H9 (cell line): ENCODE data around the gene SERPINB10. TPM values are rescaled to one million over a fixed set of nuclear protein-coding genes. Genes with fewer than 3 reads are reported as not detected.

Source experiments
- DNase-seq: peaks from one replicate; pipeline ENCODE4 v3.0.0-alpha.2; 2017
- H2AFZ ChIP-seq: one replicate; pipeline ENCODE4 v1.6.1; 2013; ENCODE audit warnings: mild to moderate bottlenecking, low read length, control low read depth, moderate library complexity
- H2AK5ac ChIP-seq: 2 replicates; pipeline ENCODE4 v1.6.1; 2013; ENCODE audit warnings: low read length, control low read depth, mixed read lengths; ENCODE audit not compliant: insufficient read length
- H2BK120ac ChIP-seq: one replicate; pipeline ENCODE4 v1.6.1; 2013; ENCODE audit warnings: low read depth, mild to moderate bottlenecking, low read length, control low read depth, inconsistent platforms; ENCODE audit not compliant: poor library complexity, severe bottlenecking
- H2BK12ac ChIP-seq: 2 replicates; pipeline ENCODE4 v1.6.1; 2013; ENCODE audit warnings: low read length, control low read depth, mixed read lengths, low read depth; ENCODE audit not compliant: insufficient read length
- H2BK15ac ChIP-seq: 2 replicates; pipeline ENCODE4 v1.6.1; 2013; ENCODE audit warnings: low read depth, low read length, control low read depth
- H2BK20ac ChIP-seq: one replicate; pipeline ENCODE4 v1.6.1; 2013; ENCODE audit warnings: low read depth, mild to moderate bottlenecking, low read length, control low read depth, inconsistent platforms; ENCODE audit not compliant: poor library complexity, severe bottlenecking
- H2BK5ac ChIP-seq: 2 replicates; pipeline ENCODE4 v1.6.1; 2013; ENCODE audit warnings: low read length, control low read depth, mixed read lengths; ENCODE audit not compliant: insufficient read length
- H3K14ac ChIP-seq: 2 replicates; pipeline ENCODE4 v1.6.1; 2013; ENCODE audit warnings: low read length, control low read depth; ENCODE audit not compliant: insufficient read depth
- H3K18ac ChIP-seq: 2 replicates; pipeline ENCODE4 v1.6.1; 2013; ENCODE audit warnings: low read depth, mild to moderate bottlenecking, mixed read lengths, low read length, control low read depth; ENCODE audit not compliant: insufficient read length
- H3K23ac ChIP-seq: 2 replicates; pipeline ENCODE4 v1.6.1; 2013; ENCODE audit warnings: low read length, control low read depth, mixed read lengths, low read depth; ENCODE audit not compliant: insufficient read length
- H3K23me2 ChIP-seq: 2 replicates; pipeline ENCODE4 v1.6.1; 2013; ENCODE audit warnings: low read depth, mild to moderate bottlenecking, mixed read lengths, low read length, control low read depth; ENCODE audit not compliant: insufficient read length, poor library complexity, severe bottlenecking
- H3K27ac ChIP-seq: 2 replicates; pipeline ENCODE4 v1.5.1; 2013; ENCODE audit warnings: low read length, control low read depth, mixed read lengths, low read depth; ENCODE audit not compliant: insufficient read length
- H3K27me3 ChIP-seq: 2 replicates; pipeline ENCODE4 v1.6.1; 2013; ENCODE audit warnings: low read length, control low read depth, inconsistent platforms; ENCODE audit not compliant: insufficient read depth
- H3K4ac ChIP-seq: 2 replicates; pipeline ENCODE4 v1.6.1; 2013; ENCODE audit warnings: low read depth, mild to moderate bottlenecking, control low read depth, inconsistent platforms, low read length, moderate library complexity
- H3K4me1 ChIP-seq: 2 replicates; pipeline ENCODE4 v1.6.1; 2013; ENCODE audit warnings: low read length, control low read depth, inconsistent platforms; ENCODE audit not compliant: insufficient read depth
- H3K4me2 ChIP-seq: 2 replicates; pipeline ENCODE4 v1.6.1; 2013; ENCODE audit warnings: low read length, control low read depth, mixed read lengths; ENCODE audit not compliant: insufficient read length, insufficient read depth
- H3K56ac ChIP-seq: 2 replicates; pipeline ENCODE4 v1.6.1; 2013; ENCODE audit warnings: low read depth, mild to moderate bottlenecking, mixed read lengths, low read length, control low read depth; ENCODE audit not compliant: insufficient read length
- H3K79me1 ChIP-seq: 2 replicates; pipeline ENCODE4 v1.6.1; 2013; ENCODE audit warnings: low read depth, mild to moderate bottlenecking, moderate library complexity, low read length, control low read depth, inconsistent platforms; ENCODE audit not compliant: insufficient read depth, poor library complexity, severe bottlenecking
- H3K79me2 ChIP-seq: 2 replicates; pipeline ENCODE4 v1.6.1; 2013; ENCODE audit warnings: low read length, control low read depth, inconsistent platforms; ENCODE audit not compliant: insufficient read depth
- H3K9ac ChIP-seq: 2 replicates; pipeline ENCODE4 v1.6.1; 2013; ENCODE audit warnings: low read length, control low read depth, mixed read lengths; ENCODE audit not compliant: insufficient read length; ENCODE audit errors: extremely low read depth
- H3K9me3 ChIP-seq: one replicate; pipeline ENCODE4 v1.6.1; 2013; ENCODE audit warnings: low read depth, low read length, inconsistent platforms; ENCODE audit not compliant: control insufficient read depth
- H3T11ph ChIP-seq: one replicate; pipeline ENCODE4 v1.6.1; 2013; ENCODE audit warnings: mild to moderate bottlenecking, low read length, control low read depth, inconsistent platforms
- H4K20me1 ChIP-seq: one replicate; pipeline ENCODE4 v1.6.1; 2013; ENCODE audit not compliant: control insufficient read depth, insufficient read length, insufficient read depth
- H4K5ac ChIP-seq: 2 replicates; pipeline ENCODE4 v1.6.1; 2013; ENCODE audit warnings: low read depth, mild to moderate bottlenecking, mixed read lengths, low read length, control low read depth; ENCODE audit not compliant: insufficient read length
- H4K8ac ChIP-seq: replicated peaks from 2 replicates; pipeline ENCODE4 v1.6.1; 2013; ENCODE audit warnings: low read length, control low read depth, mixed read lengths, low read depth; ENCODE audit not compliant: insufficient read length
- H4K91ac ChIP-seq: 2 replicates; pipeline ENCODE4 v1.6.1; 2013; ENCODE audit warnings: low read depth, mild to moderate bottlenecking, moderate library complexity, mixed read lengths, low read length, control low read depth; ENCODE audit not compliant: insufficient read length
- H3K27ac Mint-ChIP-seq, 3 experiments: 2 replicates in 2 of 3; 3 replicates in 1 of 3; pipeline ENCODE4 v1.8.0; 2020 to 2021; ENCODE audit warnings: mixed read lengths in 3 of 3, mild to moderate bottlenecking in 1 of 3, moderate library complexity in 1 of 3
- H3K27me3 Mint-ChIP-seq: 2 replicates; pipeline ENCODE4 v1.8.0; 2021; ENCODE audit warnings: low read depth, mild to moderate bottlenecking, moderate library complexity, mixed read lengths
- H3K36me3 Mint-ChIP-seq, 3 experiments: 2 replicates in 2 of 3; 3 replicates in 1 of 3; pipeline ENCODE4 v1.8.0; 2020 to 2021; ENCODE audit warnings: low read depth in 3 of 3, mixed read lengths in 3 of 3; ENCODE audit not compliant: insufficient read depth in 1 of 3
- H3K4me1 Mint-ChIP-seq, 2 experiments: 2 replicates each; pipeline ENCODE4 v1.8.0; 2020; ENCODE audit warnings: mixed read lengths in 2 of 2
- H3K4me3 Mint-ChIP-seq, 2 experiments: 2 replicates in 1 of 2; 3 replicates in 1 of 2; pipeline ENCODE4 v1.8.0; 2020 to 2021; ENCODE audit warnings: mild to moderate bottlenecking in 2 of 2, mixed read lengths in 2 of 2, moderate library complexity in 1 of 2
- H3K9me3 Mint-ChIP-seq, 2 experiments: 2 replicates in 1 of 2; 3 replicates in 1 of 2; pipeline ENCODE4 v1.8.0; 2020; ENCODE audit warnings: mild to moderate bottlenecking in 2 of 2, mixed read lengths in 2 of 2, moderate library complexity in 1 of 2
- CTCF ChIP-seq: fragments of 200-600 bp; sonication (generic); conservative IDR thresholded peaks from 3 replicates; pipeline ENCODE4 v1.8.0; 2021; ENCODE audit warnings: antibody characterized with exemption, mild to moderate bottlenecking
- total RNA-seq: library from RNA; stranded (reverse); gene quantifications from 2 replicates; pipeline ENCODE4 v1.2.1, GENCODE V29; 2021

Gene SERPINB10
- total RNA-seq, 1 experiment from 2014 or later = not detected

- Mint-ChIP-seq H3K4me1 (no peaks in the 10 kb centered on the region), H3K27ac (no peak overlapping the region), H3K4me3 (no peak overlapping the region), H3K9me3 (no peaks in the 10 kb centered on the region), H3K36me3 (no peaks in the 10 kb centered on the region), H3K27me3 (no peaks in the 10 kb centered on the region)
- H3K18ac ChIP-seq = no peak overlapping the region
- H4K91ac ChIP-seq = no peak overlapping the region
- H3K23me2 ChIP-seq = no peaks in the 10 kb centered on the region
- no peaks in the 10 kb centered on the region for H3K9me3 ChIP-seq
- no peak overlapping the region for H2BK12ac ChIP-seq
- no peak overlapping the region for H4K8ac ChIP-seq
- no peaks in the 10 kb centered on the region for H4K20me1 ChIP-seq
- no peak for TF ChIP-seq CTCF
- no peaks in the 10 kb centered on the region for H3K4me1 ChIP-seq
- no peak overlapping the region for H3T11ph ChIP-seq
- no peak overlapping the region for H3K9ac ChIP-seq
- H3K4me2 ChIP-seq = no peak overlapping the region
- no peaks in the 10 kb centered on the region for H3K27me3 ChIP-seq
- no peak overlapping the region for H2AFZ ChIP-seq
- H3K79me1 ChIP-seq = no peaks in the 10 kb centered on the region
- no peaks in the 10 kb centered on the region for H3K79me2 ChIP-seq
- no peak overlapping the region for H2BK120ac ChIP-seq
- no peak overlapping the region for H3K56ac ChIP-seq
- no peak overlapping the region for H2AK5ac ChIP-seq
- no peak overlapping the region for H2BK20ac ChIP-seq
- no peak overlapping the region for H2BK5ac ChIP-seq
- no peak overlapping the region for H3K14ac ChIP-seq
- H3K4ac ChIP-seq = no peak overlapping the region
- H3K23ac ChIP-seq = no peak overlapping the region
- no peak overlapping the region for H2BK15ac ChIP-seq
- H3K27ac ChIP-seq = no peak overlapping the region
- DNase-seq = no peak
- no peak overlapping the region for H4K5ac ChIP-seq
Observed at GRCh38 chr18:63883617-63884016, 24.1 kb upstream of the SERPINB10 start.
